Measurements from ENCODE around the gene KCNQ2.

DNA sequence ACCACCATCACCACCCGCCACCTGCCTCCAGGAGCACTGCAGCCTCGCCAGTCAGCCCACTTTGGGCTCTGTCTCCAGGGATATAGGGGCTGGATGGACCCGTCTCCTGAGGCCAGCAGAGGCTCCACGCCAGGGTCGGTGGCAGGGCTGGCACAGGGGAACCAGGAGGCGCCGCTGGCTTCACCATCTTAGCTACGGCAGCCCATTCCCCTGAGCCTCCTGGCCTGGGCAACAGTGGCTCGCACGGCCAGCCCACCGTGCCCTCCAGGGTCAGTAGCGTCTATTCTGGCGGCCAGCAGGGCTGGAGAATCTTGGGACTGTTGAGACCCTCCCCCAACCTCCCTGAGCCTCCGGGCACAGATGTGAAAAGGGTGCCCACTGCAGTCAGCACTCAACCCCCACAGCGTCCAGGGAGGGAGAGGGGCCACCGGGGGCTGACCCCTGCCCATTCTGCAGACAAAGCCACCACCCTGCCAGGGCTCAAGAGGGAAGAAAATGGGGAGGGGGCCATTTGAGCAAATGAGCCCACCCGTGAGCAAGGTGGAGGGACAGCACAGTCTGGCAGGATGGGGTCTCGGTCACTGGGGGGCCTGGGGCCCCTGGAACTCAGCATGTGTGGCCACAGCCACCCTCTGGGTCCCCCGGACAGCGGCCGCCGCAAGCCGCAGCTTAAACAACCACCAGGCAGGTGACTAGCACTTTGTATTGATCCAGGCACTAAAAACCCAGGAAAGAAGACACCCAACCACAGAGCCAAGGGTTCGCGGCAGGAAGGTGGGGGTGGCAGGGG is 28.7 kb downstream of the KCNQ2 start:
- TF ChIP-seq JUND (IDR thresholded peaks at IDR 0.05), result no peak
- TF ChIP-seq YY1 (IDR thresholded peaks at IDR 0.05), result no peak
- TF ChIP-seq, protein P1, sequence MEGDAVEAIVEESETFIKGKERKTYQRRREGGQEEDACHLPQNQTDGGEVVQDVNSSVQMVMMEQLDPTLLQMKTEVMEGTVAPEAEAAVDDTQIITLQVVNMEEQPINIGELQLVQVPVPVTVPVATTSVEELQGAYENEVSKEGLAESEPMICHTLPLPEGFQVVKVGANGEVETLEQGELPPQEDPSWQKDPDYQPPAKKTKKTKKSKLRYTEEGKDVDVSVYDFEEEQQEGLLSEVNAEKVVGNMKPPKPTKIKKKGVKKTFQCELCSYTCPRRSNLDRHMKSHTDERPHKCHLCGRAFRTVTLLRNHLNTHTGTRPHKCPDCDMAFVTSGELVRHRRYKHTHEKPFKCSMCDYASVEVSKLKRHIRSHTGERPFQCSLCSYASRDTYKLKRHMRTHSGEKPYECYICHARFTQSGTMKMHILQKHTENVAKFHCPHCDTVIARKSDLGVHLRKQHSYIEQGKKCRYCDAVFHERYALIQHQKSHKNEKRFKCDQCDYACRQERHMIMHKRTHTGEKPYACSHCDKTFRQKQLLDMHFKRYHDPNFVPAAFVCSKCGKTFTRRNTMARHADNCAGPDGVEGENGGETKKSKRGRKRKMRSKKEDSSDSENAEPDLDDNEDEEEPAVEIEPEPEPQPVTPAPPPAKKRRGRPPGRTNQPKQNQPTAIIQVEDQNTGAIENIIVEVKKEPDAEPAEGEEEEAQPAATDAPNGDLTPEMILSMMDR (IDR thresholded peaks at IDR 0.05; ENCODE audit: low read depth, low read length, missing input control), result no peak
- TF ChIP-seq, protein P2, sequence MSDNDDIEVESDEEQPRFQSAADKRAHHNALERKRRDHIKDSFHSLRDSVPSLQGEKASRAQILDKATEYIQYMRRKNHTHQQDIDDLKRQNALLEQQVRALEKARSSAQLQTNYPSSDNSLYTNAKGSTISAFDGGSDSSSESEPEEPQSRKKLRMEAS (IDR thresholded peaks at IDR 0.05), result no peak
- no peak for TF ChIP-seq EGR1 (IDR thresholded peaks at IDR 0.05; ENCODE audit: low read depth in 2 of 2)
- no peak for TF ChIP-seq GABPA (IDR thresholded peaks at IDR 0.05 in 1 of 2, conservative IDR thresholded peaks at IDR 0.05 in 1 of 2)
- TF ChIP-seq, protein P3, sequence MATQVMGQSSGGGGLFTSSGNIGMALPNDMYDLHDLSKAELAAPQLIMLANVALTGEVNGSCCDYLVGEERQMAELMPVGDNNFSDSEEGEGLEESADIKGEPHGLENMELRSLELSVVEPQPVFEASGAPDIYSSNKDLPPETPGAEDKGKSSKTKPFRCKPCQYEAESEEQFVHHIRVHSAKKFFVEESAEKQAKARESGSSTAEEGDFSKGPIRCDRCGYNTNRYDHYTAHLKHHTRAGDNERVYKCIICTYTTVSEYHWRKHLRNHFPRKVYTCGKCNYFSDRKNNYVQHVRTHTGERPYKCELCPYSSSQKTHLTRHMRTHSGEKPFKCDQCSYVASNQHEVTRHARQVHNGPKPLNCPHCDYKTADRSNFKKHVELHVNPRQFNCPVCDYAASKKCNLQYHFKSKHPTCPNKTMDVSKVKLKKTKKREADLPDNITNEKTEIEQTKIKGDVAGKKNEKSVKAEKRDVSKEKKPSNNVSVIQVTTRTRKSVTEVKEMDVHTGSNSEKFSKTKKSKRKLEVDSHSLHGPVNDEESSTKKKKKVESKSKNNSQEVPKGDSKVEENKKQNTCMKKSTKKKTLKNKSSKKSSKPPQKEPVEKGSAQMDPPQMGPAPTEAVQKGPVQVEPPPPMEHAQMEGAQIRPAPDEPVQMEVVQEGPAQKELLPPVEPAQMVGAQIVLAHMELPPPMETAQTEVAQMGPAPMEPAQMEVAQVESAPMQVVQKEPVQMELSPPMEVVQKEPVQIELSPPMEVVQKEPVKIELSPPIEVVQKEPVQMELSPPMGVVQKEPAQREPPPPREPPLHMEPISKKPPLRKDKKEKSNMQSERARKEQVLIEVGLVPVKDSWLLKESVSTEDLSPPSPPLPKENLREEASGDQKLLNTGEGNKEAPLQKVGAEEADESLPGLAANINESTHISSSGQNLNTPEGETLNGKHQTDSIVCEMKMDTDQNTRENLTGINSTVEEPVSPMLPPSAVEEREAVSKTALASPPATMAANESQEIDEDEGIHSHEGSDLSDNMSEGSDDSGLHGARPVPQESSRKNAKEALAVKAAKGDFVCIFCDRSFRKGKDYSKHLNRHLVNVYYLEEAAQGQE (IDR thresholded peaks at IDR 0.05), result no peak
- TF ChIP-seq SP1 (IDR thresholded peaks at IDR 0.05), result no peak
